Spleen (tissue), 11 donors: ENCODE data around the gene METTL6. TPM values are rescaled to one million over a fixed set of nuclear protein-coding genes. Genes with fewer than 3 reads are reported as not detected.
A peak's percentile ranks its signal among the peaks of the same experiment; 100 is the strongest.

ENCODE experiments used
- DNase-seq: peaks from one replicate; pipeline ENCODE4 v3.0.0-alpha.2; 2020
- H3K27ac ChIP-seq, 8 donors: fragments of 200-600 bp; sonication (generic) in 7 of 8; 1 replicate in 4 of 8; 2 replicates in 4 of 8; pipeline versions ENCODE4 v1.5.0 to v1.8.0; 2016 to 2021; ENCODE audit warnings: inconsistent platforms in 4 of 8, mild to moderate bottlenecking in 4 of 8, moderate library complexity in 1 of 8
- H3K27me3 ChIP-seq, 7 donors: fragments of 200-600 bp; sonication (generic) in 6 of 7; replicated peaks in 1 of 7; 1 replicate in 4 of 7; 2 replicates in 3 of 7; pipeline versions ENCODE4 v1.5.0 to v1.8.0; 2016 to 2021; ENCODE audit warnings: inconsistent platforms in 3 of 7, mild to moderate bottlenecking in 1 of 7
- H3K36me3 ChIP-seq, 6 donors: fragments of 200-600 bp; sonication (generic) in 5 of 6; 1 replicate in 4 of 6; 2 replicates in 2 of 6; pipeline versions ENCODE4 v1.5.0 to v1.8.0; 2016 to 2021; ENCODE audit warnings: inconsistent platforms in 2 of 6
- H3K4me1 ChIP-seq, 6 donors: fragments of 200-600 bp; sonication (generic) in 5 of 6; 1 replicate in 3 of 6; 2 replicates in 3 of 6; pipeline versions ENCODE4 v1.5.0 to v1.8.0; 2016 to 2021; ENCODE audit warnings: inconsistent platforms in 3 of 6
- H3K4me3 ChIP-seq, 8 donors: fragments of 200-600 bp; sonication (generic) in 7 of 8; 1 replicate in 4 of 8; 2 replicates in 4 of 8; pipeline versions ENCODE4 v1.5.0 to v1.8.0; 2016 to 2021; ENCODE audit warnings: inconsistent platforms in 4 of 8, mild to moderate bottlenecking in 4 of 8, moderate library complexity in 2 of 8
- H3K9me3 ChIP-seq, 8 donors: fragments of 200-600 bp; sonication (generic) in 7 of 8; 1 replicate in 4 of 8; 2 replicates in 4 of 8; pipeline versions ENCODE4 v1.5.0 to v1.8.0; 2016 to 2021; ENCODE audit warnings: inconsistent platforms in 4 of 8
- POLR2A ChIP-seq, 3 donors: fragments of 450-650 bp; IDR thresholded peaks; one replicate each; pipeline ENCODE4 v1.5.1; 2017; ENCODE audit warnings: antibody characterized with exemption in 3 of 3, mild to moderate bottlenecking in 1 of 3
- POLR2AphosphoS5 ChIP-seq, 3 donors: sonication (generic); formaldehyde crosslinking; IDR thresholded peaks; one replicate each; pipeline ENCODE4 v1.5.1; 2017; ENCODE audit warnings: antibody characterized with exemption in 3 of 3
- WGBS, 5 donors: extraction: QIAGEN DNeasy Blood & Tissue Kit in 3 of 5; methylation state at CpG; one replicate each; pipeline versions ENCODE4 v1.1.5 to v1.1.7; 2013 to 2018; 5-methylcytosine and 5-hydroxymethylcytosine counted together
- intact Hi-C: fragments of 100-400 bp; cut with DNase I; formaldehyde crosslinking; loops from one replicate; pipeline ENCODE4 v1.15.0; 2023; ENCODE audit warnings: low total_unique reads
- polyA plus RNA-seq, 3 donors: library from polyadenylated mRNA; stranded (reverse); fragments of 200-250 nt; gene quantifications; one replicate each; pipeline ENCODE4 v1.2.1, GENCODE V29; 2013
- total RNA-seq, 7 donors: library from RNA; depleted of rRNA in 3 of 7; stranded (reverse); fragments of >200 nt in 3 of 7; fragmentation: NEBNext Ultra II Directional in 4 of 7; extraction: Animal tissue kit (Norgen Biotek cat#: 25700) in 4 of 7; gene quantifications; one replicate each; pipeline versions ENCODE4 v1.1.0 to v1.2.1, GENCODE V29; 2016 to 2021
- TF ChIP-seq, protein P1 (sequence below), 11 experiments: fragments of 200-600 bp in 7 of 11; fragments of 450-650 bp in 4 of 11; sonication (generic) in 4 of 11; IDR thresholded peaks in 8 of 11; conservative IDR thresholded peaks in 3 of 11; 1 replicate in 7 of 11; 2 replicates in 4 of 11; pipeline versions ENCODE4 v1.4.0 to v1.8.0; 2016 to 2021; ENCODE audit warnings: antibody characterized with exemption in 11 of 11, inconsistent platforms in 4 of 11, mild to moderate bottlenecking in 1 of 11
- donor health status: healthy with polysubstance abuse.
- donor health status: DM: no; HTN: no; CAD: no; lungs with moderate emphysema.
- donor health status: DM: no; HTN: no; CAD: no.
- donor health status: Bipolar disorder and iron deficiency.
- donor health status: healthy.
- donor health status: DM: no; HTN: no; CAD: no.
- donor health status: DM: yes; HTN: yes; CAD: no.

Gene METTL6
- total and polyA plus RNA-seq, 10 donors: 6.4 to 18.8 (median 14.2) TPM

DNA sequence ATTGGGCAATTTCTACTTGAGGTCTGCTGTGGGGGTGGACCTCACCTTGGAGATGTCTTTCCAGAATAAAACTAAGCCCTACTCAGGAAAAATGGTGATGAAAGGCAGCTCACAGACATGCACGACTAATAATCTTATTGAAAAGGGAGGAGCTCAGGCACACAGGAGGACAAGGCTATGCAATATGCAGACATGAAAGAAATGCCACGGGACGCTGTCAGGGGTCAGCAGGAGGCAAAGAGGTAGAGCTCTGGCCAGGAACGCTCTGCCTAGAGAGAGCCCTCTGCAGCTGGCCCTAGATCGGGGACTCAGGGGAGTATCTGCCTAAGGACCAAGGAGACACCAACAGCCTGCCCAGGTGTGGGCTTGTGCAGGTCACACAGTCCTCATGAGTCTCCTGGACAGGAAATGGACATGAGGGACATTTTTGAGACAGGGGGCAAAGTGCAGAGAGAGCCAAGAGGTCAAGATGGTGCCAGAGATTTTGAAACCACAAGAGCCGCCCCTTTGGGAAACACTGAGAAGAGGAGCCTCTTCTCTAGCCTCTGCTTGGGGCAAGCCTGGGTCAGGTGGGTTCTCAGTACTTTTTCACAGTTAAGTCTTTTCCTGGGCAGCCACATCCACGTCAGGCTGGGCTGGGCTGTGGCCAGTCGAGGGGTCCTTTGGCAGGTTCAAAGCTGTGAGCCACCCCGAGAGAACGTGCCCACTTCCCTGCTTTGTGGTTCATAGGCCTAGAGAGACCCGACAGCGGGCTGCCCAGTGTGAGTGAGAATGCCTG lies 23.3 kb upstream of the METTL6 start:
- intact Hi-C loops: no loop called here
- H3K4me1 ChIP-seq: no peaks in the 10 kb centered on the region
- WGBS, 5 donors: 89 to 93% (median 93%) methylated on average over 11 to 12 of the region's 12 CpGs
- H3K9me3 ChIP-seq: no peaks in the 10 kb centered on the region
- DNase-seq: no peak
- TF ChIP-seq, protein P1, sequence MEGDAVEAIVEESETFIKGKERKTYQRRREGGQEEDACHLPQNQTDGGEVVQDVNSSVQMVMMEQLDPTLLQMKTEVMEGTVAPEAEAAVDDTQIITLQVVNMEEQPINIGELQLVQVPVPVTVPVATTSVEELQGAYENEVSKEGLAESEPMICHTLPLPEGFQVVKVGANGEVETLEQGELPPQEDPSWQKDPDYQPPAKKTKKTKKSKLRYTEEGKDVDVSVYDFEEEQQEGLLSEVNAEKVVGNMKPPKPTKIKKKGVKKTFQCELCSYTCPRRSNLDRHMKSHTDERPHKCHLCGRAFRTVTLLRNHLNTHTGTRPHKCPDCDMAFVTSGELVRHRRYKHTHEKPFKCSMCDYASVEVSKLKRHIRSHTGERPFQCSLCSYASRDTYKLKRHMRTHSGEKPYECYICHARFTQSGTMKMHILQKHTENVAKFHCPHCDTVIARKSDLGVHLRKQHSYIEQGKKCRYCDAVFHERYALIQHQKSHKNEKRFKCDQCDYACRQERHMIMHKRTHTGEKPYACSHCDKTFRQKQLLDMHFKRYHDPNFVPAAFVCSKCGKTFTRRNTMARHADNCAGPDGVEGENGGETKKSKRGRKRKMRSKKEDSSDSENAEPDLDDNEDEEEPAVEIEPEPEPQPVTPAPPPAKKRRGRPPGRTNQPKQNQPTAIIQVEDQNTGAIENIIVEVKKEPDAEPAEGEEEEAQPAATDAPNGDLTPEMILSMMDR (IDR thresholded peaks at IDR 0.05 in 8 of 11, conservative IDR thresholded peaks at IDR 0.05 in 3 of 11): no peak
- TF ChIP-seq POLR2AphosphoS5 (IDR thresholded peaks at IDR 0.05) (no peak), POLR2A (IDR thresholded peaks at IDR 0.05) (no peak)
- H3K27ac ChIP-seq: no peak overlapping the region
- H3K4me3 ChIP-seq: no peak overlapping the region
- H3K36me3 ChIP-seq: peaks cover 0 to 15% (median 0%) of the 10 kb centered on the region in 6 donors
- H3K27me3 ChIP-seq: no peaks in the 10 kb centered on the region

DNA sequence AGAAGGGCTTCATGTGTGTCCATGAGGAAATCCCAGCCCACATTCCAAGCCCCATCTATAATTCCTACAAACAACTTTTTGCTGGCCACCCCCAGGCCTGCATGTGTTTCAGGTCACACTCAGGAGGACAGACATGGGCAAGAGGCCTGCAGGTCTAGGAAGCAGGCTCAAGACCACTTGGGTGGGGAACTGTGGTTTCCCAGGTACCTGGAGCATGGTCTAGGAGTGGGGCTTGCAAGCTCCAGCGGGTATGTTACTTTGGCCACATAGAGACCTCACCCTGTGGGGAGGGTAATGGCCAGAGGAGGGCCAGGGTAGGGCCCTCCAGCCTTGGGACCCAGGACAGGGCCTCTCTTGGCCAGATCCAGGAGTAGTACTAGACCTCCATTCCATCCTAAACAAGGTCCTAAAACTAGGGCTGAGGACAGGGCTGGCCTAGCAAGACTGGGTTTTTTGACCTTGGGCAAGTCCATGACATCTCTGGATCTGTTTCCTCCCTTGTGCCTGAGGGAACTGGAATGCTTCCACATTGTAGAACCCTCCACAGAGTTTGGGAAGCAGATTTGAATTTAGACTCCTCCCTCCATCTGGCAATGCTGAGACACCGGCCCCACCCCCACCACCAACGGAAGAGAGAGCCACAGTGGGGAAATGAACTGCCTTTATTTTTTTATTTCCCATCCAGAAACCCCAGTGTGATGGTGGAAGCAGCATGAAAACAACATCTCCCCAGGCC lies 22.3 kb upstream of the METTL6 start:
- Histone ChIP-seq H3K9me3 (no peaks in the 10 kb centered on the region), H3K27me3 (no peaks in the 10 kb centered on the region), H3K36me3 (peaks cover 0 to 21% (median 0%) of the 10 kb centered on the region in 6 donors), H3K27ac (no peak overlapping the region), H3K4me1 (no peaks in the 10 kb centered on the region), H3K4me3 (no peak overlapping the region)
- no peak for TF ChIP-seq POLR2A (IDR thresholded peaks at IDR 0.05)
- TF ChIP-seq, protein P1 (IDR thresholded peaks at IDR 0.05 in 8 of 11, conservative IDR thresholded peaks at IDR 0.05 in 3 of 11): no peak
- TF ChIP-seq POLR2AphosphoS5 (IDR thresholded peaks at IDR 0.05): no peak
- WGBS, 5 donors: 61 to 81% (median 73%) methylated on average over 3 of the region's 3 CpGs
- no peak for DNase-seq
- intact Hi-C loops: no loop called here

DNA sequence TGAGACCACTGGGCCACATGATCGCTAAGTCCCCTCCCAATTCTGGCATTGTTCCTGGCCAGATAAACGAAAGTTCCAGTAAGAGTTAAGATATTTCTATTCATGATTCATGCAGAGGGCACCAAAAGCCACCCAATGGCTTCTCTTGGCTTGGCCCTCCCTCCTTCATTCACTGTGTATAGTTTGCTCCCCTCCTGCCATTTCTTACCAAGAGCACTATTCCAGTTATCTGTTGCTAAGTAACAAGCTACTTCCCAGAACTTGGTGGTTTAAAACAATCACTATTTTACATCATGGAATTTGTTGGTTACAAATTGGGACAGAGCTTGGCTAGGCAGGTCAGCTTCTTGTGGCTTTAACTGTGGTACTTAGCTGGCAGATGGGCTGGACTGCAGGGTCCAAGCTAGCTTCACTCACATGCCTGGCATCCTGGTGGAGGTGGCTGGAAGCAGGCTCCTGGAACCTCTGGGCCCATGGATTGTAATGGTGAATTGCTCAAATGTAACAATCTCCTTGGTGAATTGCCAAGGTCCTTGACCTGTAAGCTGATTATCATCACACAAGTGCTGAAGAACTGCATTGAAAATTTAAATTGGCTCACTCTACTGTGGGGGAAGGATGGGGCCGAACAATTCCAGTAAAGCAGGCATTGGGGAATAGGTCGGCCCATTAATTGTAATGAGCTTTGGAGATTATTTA lies 16.6 kb upstream of the METTL6 start:
- Histone ChIP-seq H3K9me3 (no peaks in the 10 kb centered on the region), H3K4me1 (peaks cover 0 to 17% (median 8%) of the 10 kb centered on the region in 6 donors), H3K27ac (peak overlapping the region in 1 of 8 donors; percentile 13), H3K4me3 (no peak overlapping the region), H3K27me3 (no peaks in the 10 kb centered on the region), H3K36me3 (peaks cover 2 to 70% (median 34%) of the 10 kb centered on the region in 6 donors)
- intact Hi-C loops: no loop called here
- no peak for DNase-seq
- WGBS, 5 donors: 81 to 90% (median 88%) methylated on average over 4 of the region's 4 CpGs
- TF ChIP-seq, protein P1 (IDR thresholded peaks at IDR 0.05 in 8 of 11, conservative IDR thresholded peaks at IDR 0.05 in 3 of 11): no peak
- TF ChIP-seq POLR2AphosphoS5 (IDR thresholded peaks at IDR 0.05): no peak
- TF ChIP-seq POLR2A (IDR thresholded peaks at IDR 0.05): no peak
